Endometrial microvascular endothelial cells (primary cell): ENCODE data around the gene EFCAB5. TPM values are rescaled to one million over a fixed set of nuclear protein-coding genes. Genes with fewer than 3 reads are reported as not detected.
"Not testable (repeated sequence)": the region's sequence is repeated elsewhere in the genome, so short reads cannot be mapped to it uniquely, and the experiment has no call there.

Experiments
- in situ Hi-C: cut with HindIII; loops from 2 replicates; pipeline ENCODE4 v1.10.0; 2017; ENCODE audit warnings: low sequenced_read_pairs, low pct_unique_long_range_greater_than_20kb; ENCODE audit errors: inconsistent ontology term
- total RNA-seq: library from RNA; depleted of rRNA; stranded (reverse); fragments of >200 nt; gene quantifications from one replicate; pipeline ENCODE4 v1.2.3, GENCODE V29; 2015; ENCODE audit errors: inconsistent ontology term

The EFCAB5 gene
- total RNA-seq: not detected

- in situ Hi-C loops: no loop called here
These were observed at the start of gene EFCAB5 for GRCh38 chr17:29941334-29941733. Gene EFCAB5, plus strand, starts transcription at chr17:29941634. Its CDS starts 163 bp downstream, at chr17:29941797.

DNA sequence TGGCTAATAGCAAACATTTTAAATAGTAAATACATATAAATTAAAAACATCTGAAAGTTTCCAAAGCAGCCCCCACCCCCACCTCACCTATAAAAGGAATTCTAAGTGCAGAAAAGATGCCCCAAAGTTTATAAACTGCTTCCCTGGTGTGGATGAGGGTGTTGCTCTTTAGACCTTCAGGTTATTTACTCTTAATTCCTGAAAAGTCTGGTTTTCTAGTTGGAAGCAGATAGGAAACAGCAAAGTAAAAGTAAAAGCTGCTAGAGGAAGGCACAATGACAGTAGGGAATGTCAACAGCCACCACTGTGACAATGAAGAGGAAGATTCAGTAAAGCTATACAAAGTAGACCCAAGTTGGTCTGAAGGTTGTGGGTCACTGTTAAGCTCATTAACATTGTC lies 49.2 kb upstream of the EFCAB5 start:
- in situ Hi-C loops: no loop called here

DNA sequence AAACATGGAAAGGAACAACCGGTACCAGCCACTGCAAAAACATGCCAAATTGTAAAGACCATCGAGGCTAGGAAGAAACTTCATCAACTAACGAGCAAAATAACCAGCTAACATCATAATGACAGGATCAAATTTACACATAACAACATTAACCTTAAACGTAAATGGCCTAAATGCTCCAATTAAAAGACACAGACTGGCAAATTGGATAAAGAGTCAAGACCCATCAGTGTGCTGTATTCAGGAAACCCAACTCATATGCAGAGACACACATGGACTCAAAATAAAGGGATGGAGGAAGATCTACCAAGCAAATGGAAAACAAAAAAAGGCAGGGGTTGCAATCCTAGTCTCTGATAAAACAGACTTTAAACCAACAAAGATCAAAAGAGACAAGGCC lies 44.3 kb upstream of the EFCAB5 start:
- in situ Hi-C loops: not testable (repeated sequence)

DNA sequence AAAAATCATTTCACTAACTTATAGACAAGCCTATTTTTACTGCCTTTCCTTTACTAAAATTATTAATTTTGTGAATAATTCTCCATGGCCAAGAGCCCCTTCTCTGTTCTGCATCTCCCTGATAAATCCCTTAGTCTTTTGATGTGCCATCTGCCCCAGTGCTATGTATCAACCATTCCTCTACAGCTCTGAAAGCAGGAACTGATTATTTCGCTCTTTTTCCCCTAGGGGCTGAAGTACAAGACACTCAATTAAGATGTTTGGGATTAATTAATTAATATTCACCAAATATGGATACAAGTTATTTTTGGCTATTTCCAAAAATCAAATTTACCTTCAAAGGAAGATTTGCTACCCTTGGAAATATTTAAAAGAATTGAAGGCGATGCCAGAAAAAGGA lies 38.0 kb upstream of the EFCAB5 start:
- in situ Hi-C loops: no loop called here

- in situ Hi-C loops: no loop called here
These were observed 36.2 kb upstream of the EFCAB5 start for GRCh38 chr17:29905086-29905878.

- in situ Hi-C loops: no loop called here
These were observed 35.6 kb upstream of the EFCAB5 start for GRCh38 chr17:29905879-29906167.

GRCh38 chr17:29906969-29907368 lies 34.5 kb upstream of the EFCAB5 start:
- in situ Hi-C loops: no loop called here

- in situ Hi-C loops: no loop called here
These were observed 32.0 kb upstream of the EFCAB5 start for GRCh38 chr17:29909236-29910003.

DNA sequence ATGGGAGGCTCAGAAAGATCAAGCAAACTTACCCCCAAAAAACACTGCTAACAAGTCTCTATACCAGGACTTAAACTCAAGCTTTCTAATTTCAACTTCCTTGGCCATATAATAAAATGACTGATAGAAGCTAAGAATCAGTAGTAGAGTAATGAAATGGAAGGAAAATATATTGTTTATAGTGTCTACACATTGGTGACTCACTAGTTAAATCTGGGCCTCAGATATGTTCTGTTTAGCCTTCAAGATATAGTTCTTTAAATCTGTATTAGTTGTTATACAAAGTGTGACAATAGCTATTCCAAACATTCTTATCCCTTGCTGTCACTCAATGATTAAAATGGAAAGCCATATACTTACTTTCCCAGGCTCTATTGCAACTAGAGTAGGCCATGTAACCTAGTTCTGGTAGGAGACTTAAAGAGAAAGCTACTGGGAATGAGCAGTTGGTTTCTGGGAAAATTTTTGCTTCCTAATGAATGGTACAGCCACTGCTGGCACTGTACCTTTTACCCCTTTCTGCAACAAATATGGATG lies 29.7 kb upstream of the EFCAB5 start:
- in situ Hi-C loops: no loop called here

DNA sequence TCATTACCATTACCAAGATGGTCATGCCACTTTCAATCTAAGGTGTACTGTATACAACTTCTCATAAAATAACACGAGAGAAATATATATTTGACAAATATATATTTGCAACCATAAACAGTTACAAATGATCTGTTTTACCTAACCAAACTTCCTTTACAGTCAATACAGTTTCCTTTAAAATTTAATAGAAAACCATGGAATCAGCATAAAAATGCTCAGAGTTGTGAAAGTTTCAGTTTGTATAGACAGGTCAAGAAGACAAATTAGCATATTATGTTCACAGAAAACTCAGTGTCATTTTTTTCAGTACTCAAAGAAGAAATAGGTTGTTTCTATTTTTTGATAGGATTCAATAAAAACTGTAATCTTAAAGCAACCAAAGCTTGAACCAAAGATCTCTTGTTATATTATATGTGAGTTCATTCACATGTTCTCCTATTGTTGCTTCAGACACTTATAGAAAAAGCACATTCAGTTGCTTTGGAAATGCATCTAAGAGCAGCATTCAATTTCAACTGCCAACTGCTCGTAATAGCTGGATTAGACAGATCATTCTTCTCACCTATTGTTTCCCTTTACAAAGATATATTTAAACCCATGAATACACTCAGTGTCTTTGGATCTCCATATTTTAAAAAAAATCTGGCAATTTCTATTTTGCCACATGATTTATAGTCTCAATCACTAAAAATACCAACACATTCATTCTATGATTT lies 26.5 kb upstream of the EFCAB5 start:
- in situ Hi-C loops: no loop called here

DNA sequence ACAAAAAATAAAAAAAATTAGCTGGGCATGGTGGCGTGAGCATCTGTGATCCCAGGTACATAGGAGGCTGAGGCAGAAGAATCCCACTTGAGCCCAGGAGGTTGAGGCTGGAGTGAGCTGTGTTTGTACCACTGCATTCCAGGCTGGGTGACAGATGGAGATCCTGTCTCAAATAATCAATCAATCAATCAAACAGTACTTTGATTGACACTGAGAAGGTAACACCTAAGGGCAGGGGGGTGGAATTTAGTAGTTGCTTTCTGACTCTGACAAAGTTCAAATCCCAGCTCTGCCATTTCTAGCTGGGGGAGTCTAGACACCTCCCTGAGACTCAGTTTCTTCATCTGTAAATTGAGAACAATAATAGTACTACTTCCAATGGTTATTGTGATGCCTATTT lies 23.4 kb upstream of the EFCAB5 start:
- in situ Hi-C loops: no loop called here

- in situ Hi-C loops: no loop called here
These were observed 22.2 kb upstream of the EFCAB5 start for GRCh38 chr17:29918922-29919856.

DNA sequence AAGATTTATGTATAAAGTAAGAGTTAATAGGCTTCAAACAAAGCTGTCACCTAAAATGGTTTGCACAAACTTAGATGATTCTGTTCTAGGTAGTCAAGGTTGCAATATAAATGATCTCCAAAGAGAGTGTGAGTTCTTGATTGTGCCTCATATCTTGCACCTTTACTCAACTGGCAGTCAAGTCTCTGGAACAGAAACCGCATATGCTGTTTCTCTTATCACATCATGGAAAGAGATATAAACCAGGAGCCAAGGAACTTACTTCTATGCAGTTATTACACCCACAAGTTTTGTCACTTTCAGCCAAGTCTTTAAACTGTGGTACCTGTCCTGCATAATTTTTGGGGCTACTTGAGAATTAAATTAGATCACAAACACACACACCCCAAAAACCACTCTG lies 16.6 kb upstream of the EFCAB5 start:
- in situ Hi-C loops: no loop called here

DNA sequence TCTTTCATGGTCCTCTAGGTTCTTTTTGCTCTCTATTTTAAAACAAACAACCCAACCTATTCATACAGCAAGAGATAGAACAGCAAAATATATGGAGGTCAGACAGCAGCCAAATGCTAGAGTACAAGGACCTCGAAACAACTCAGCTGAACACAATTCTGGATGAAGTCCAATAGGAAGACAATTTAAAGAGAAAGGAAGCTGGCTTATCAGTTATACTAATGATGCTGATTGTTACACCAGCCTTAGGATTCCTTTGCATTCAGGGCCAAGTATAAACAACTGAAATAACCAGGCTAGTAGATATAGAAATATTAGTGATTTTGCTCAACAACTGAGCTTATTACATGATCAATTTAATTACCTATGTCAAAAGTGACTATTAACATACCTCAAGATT lies 13.9 kb upstream of the EFCAB5 start:
- in situ Hi-C loops: no loop called here

DNA sequence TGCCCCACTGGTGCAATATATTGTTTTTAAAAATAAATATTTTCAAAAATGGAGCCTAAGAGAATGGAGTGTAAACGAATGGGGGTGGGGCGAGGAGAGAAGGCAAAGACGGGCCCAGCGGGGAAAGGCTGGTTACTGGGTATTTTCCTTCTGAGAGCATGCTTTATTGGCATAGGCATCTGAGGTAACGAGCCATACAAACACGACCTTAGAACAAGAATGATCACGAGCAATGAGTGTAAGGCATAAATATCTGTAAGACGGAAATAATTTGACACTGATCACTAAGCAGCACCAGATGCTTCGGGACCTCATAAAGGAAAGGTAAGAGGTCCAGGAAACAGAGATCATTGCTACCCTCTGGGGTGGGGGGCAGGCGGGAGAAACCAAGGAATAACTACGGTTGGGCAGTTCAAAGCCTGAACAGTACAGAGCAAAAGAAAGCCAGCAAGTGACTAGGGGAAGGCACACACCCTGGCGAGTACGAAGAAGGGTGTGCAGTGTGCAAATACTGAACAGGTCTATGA lies 12.4 kb upstream of the EFCAB5 start:
- in situ Hi-C loops: no loop called here

GRCh38 chr17:29929533-29930408 lies 11.7 kb upstream of the EFCAB5 start, which contains the start of gene SSH2:
Gene SSH2, minus strand, starts transcription at chr17:29930228. Its CDS starts 228 bp downstream, at chr17:29930000.
- in situ Hi-C loops: no loop called here

DNA sequence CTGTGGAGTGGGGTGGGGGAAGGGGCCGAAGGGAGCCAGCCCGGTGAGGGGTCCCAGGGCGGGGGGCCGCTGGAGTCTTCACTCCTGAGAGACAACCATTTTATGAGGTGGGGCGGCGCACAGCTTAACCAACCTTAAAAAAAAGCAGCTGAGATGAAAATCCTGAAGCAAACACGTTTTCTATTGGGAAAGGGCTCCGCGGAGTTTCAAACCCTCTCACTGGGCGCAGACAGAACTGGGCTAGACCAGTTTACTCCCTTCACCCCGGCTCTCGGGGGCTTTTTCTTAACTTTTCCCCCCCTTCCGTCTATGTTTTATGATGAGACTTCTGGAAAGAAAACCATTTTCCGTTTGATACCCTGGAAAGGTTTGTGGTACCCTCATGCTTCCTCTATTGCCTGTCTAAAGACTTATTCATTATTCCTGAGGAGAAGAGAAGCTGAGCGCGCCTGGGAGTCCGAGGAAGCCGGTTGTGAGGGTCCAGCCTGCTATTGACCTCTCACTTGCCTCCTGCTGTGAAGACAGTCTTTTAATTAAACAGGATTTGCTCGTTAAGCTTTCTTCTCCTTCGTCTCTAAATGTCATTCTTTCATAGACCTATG lies 10.9 kb upstream of the EFCAB5 start:
- in situ Hi-C loops: no loop called here
